K562 (cell line): ENCODE measurements around the gene DRGX. TPM values are rescaled to one million over a fixed set of nuclear protein-coding genes. Genes with fewer than 3 reads are reported as not detected.

Source experiments
- ATAC-seq: fragments of 200-7000 bp; cut with Tn5 transposase; 3 replicates; pipeline ENCODE4 v1.9.1; 2020; ENCODE audit warnings: moderate library complexity
- BruUV-seq: library from RNA; stranded (reverse); fragments of 400-500 nt; replicated peaks from 2 replicates; lab custom pipeline; 2021; lab: Mats Ljungman, UMichigan
- CTCF ChIA-PET: fragments of 300-600 bp; formaldehyde crosslinking; extraction: SDS; loops from one replicate; lab custom pipeline; 2021; ENCODE audit warnings: low intra/inter-chr PET ratio; lab: Yijun Ruan, JAX
- POLR2A ChIA-PET: fragments of 300-600, 350-650 bp; sonication (Branson Sonifier 250); formaldehyde crosslinking; extraction: SDS; loops from one replicate; lab custom pipeline; 2021; ENCODE audit warnings: antibody characterized with exemption, inconsistent platforms; lab: Yijun Ruan, JAX
- DNase-seq, 4 experiments: peaks; one replicate each; pipeline versions ENCODE4 v3.0.0 to v3.0.0-alpha.2; 2011 to 2018; ENCODE audit warnings: low spot score in 3 of 4, mixed read lengths in 3 of 4; ENCODE audit errors: extremely low read depth in 1 of 4
- FAIRE-seq: peaks from 2 replicates; lab custom pipeline; 2011; peaks lifted over from hg19 to GRCh38; lab: Jason Lieb, UNC
- H2AFZ ChIP-seq: 2 replicates; pipeline ENCODE4 v1.6.0; 2011; ENCODE audit warnings: low read depth, low read length, control low read depth, inconsistent platforms
- H3K27ac ChIP-seq: fragments of 200-600 bp; 3 replicates; pipeline ENCODE4 v1.8.0; 2011; ENCODE audit warnings: low read depth, mild to moderate bottlenecking, control low read depth, inconsistent platforms, low read length, moderate library complexity, mixed read lengths; ENCODE audit errors: extremely low read depth
- H3K27me3 ChIP-seq, 2 experiments: fragments of 300-600 bp in 1 of 2; 2 replicates in 1 of 2; 3 replicates in 1 of 2; pipeline versions ENCODE4 v1.6.0 to v1.8.0; 2011; ENCODE audit warnings: inconsistent platforms in 2 of 2, low read length in 2 of 2, mild to moderate bottlenecking in 1 of 2, mixed read lengths in 1 of 2, moderate library complexity in 1 of 2; ENCODE audit not compliant: control insufficient read depth in 2 of 2, insufficient read depth in 2 of 2
- H3K36me3 ChIP-seq: fragments of 300-600 bp; 3 replicates; pipeline ENCODE4 v1.8.0; 2011; ENCODE audit warnings: mild to moderate bottlenecking, low read length, inconsistent platforms; ENCODE audit not compliant: control insufficient read depth, insufficient read depth
- H3K4me1 ChIP-seq, 2 experiments: fragments of 200-600 bp in 1 of 2; replicated peaks in 1 of 2; 2 replicates in 1 of 2; 3 replicates in 1 of 2; pipeline versions ENCODE4 v1.5.1 to v1.8.0; 2011; ENCODE audit warnings: inconsistent platforms in 2 of 2, low read length in 2 of 2, mild to moderate bottlenecking in 1 of 2, mixed read lengths in 1 of 2, moderate library complexity in 1 of 2; ENCODE audit not compliant: control insufficient read depth in 2 of 2, insufficient read depth in 2 of 2
- H3K4me2 ChIP-seq: 2 replicates; pipeline ENCODE4 v1.6.1; 2011; ENCODE audit warnings: low read length, control low read depth, inconsistent platforms, mixed read lengths; ENCODE audit not compliant: insufficient read depth
- H3K4me3 ChIP-seq: fragments of 200-600 bp; sonication (generic), shearing (Covaris generic); 2 replicates; pipeline ENCODE4 v1.5.1; 2016; ENCODE audit warnings: control low read depth, inconsistent platforms
- H3K79me2 ChIP-seq: fragments of 200-600 bp; 3 replicates; pipeline ENCODE4 v1.8.0; 2011; ENCODE audit warnings: low read length, inconsistent platforms; ENCODE audit not compliant: control insufficient read depth, insufficient read depth
- H3K9ac ChIP-seq, 2 experiments: 2 replicates each; pipeline versions ENCODE4 v1.6.0 to v1.6.1; 2011; ENCODE audit warnings: low read depth in 2 of 2, low read length in 2 of 2, control low read depth in 1 of 2, inconsistent platforms in 1 of 2, mild to moderate bottlenecking in 1 of 2, mixed read lengths in 1 of 2; ENCODE audit not compliant: insufficient read depth in 1 of 2
- H3K9me1 ChIP-seq: one replicate; pipeline ENCODE4 v1.6.0; 2011; ENCODE audit warnings: inconsistent platforms, mild to moderate bottlenecking, low read length, moderate library complexity; ENCODE audit not compliant: control insufficient read depth, insufficient read depth
- H3K9me3 ChIP-seq: replicated peaks from 2 replicates; pipeline ENCODE4 v1.5.1; 2011; ENCODE audit warnings: low read depth, low read length, inconsistent platforms; ENCODE audit not compliant: control insufficient read depth, insufficient read depth
- H4K20me1 ChIP-seq: replicated peaks from 2 replicates; pipeline ENCODE4 v1.6.1; 2011; ENCODE audit warnings: low read length, inconsistent platforms, mixed read lengths; ENCODE audit not compliant: control insufficient read depth, insufficient read depth
- BHLHE40 ChIP-seq: IDR thresholded peaks from 2 replicates; pipeline ENCODE4 v1.6.1; 2011; ENCODE audit warnings: low read length, improper control_type of control experiment
- CHD4 ChIP-seq: fragments of 200-600 bp; sonication (generic); IDR thresholded peaks from 3 replicates; pipeline ENCODE4 v1.6.1; 2012; ENCODE audit warnings: low read depth, mild to moderate bottlenecking, mixed read lengths, low read length, inconsistent platforms; ENCODE audit not compliant: insufficient read depth, insufficient replicate concordance, poor library complexity, severe bottlenecking
- ETV5 ChIP-seq: sonication (generic); formaldehyde crosslinking; IDR thresholded peaks from 2 replicates; pipeline ENCODE4 v1.4.0; 2020; ENCODE audit warnings: low read depth, mild to moderate bottlenecking, missing genetic modification reagents
- FOSL1 ChIP-seq: fragments of 200-800 bp; sonication (Bioruptor generic); conservative IDR thresholded peaks from 2 replicates; pipeline ENCODE4 v1.6.1; 2016; ENCODE audit warnings: missing genetic modification characterization, missing compliant biosample characterization
- HLTF ChIP-seq: fragments of 450-650 bp; IDR thresholded peaks from 2 replicates; pipeline ENCODE4 v1.6.1; 2016
- MCM2 ChIP-seq: fragments of 450-650 bp; IDR thresholded peaks from 2 replicates; pipeline ENCODE4 v1.6.1; 2017; ENCODE audit warnings: low read depth, mild to moderate bottlenecking
- ZNF124 ChIP-seq: sonication (generic); formaldehyde crosslinking; IDR thresholded peaks from 2 replicates; pipeline ENCODE4 v1.8.1; 2022; ENCODE audit warnings: missing genetic modification reagents
- ZNF41 ChIP-seq: fragments of 250-450 bp; sonication (Bioruptor Pico); conservative IDR thresholded peaks from 2 replicates; pipeline ENCODE4 v1.4.0; 2020; ENCODE audit warnings: mild to moderate bottlenecking
- ZNF551 ChIP-seq: fragments of 250-450 bp; sonication (Bioruptor Pico); IDR thresholded peaks from 2 replicates; pipeline ENCODE4 v1.5.0; 2021; ENCODE audit warnings: mild to moderate bottlenecking, moderate library complexity
- WGBS: fragments of 100-300 bp; shearing (Covaris generic); methylation state at CpG from one replicate; pipeline ENCODE4 v1.1.6; 2016; ENCODE audit warnings: low coverage, mixed read lengths; ENCODE audit not compliant: insufficient coverage; ENCODE audit errors: missing lambda C conversion rate; 5-methylcytosine and 5-hydroxymethylcytosine counted together
- in situ Hi-C: fragments of 300-500 bp; cut with MboI; formaldehyde crosslinking; loops from 4 replicates; pipeline ENCODE4 v1.15.0; 2018; ENCODE audit warnings: inconsistent platforms, mixed read lengths
- intact Hi-C: fragments of 100-400 bp; cut with micrococcal nuclease; formaldehyde crosslinking; loops from 2 replicates; pipeline ENCODE4 v1.14.2; 2022
- polyA plus RNA-seq, 8 experiments: library from polyadenylated mRNA; depleted of rRNA in 4 of 8; stranded (reverse) in 5 of 8; unstranded in 3 of 8; fragments of >200 nt; fragmentation: Nextera tagmentation in 2 of 8; fragmentation: Illumina TruSeq in 1 of 8; extraction: Ambion mirVana in 2 of 8; extraction: Trizol in 1 of 8; gene quantifications; 2 replicates each; pipeline versions ENCODE4 v1.2.1 to v1.2.3, GENCODE V29; 2011 to 2014; ENCODE audit warnings: inconsistent platforms in 1 of 8, missing spikeins in 1 of 8
- total RNA-seq, 7 experiments: library from RNA; depleted of rRNA in 6 of 7; stranded (reverse); fragments of >200 nt in 6 of 7; fragmentation: Illumina TruSeq in 2 of 7; extraction: Trizol in 2 of 7; gene quantifications; 2 replicates each; pipeline versions ENCODE4 v1.2.1 to v1.2.3, GENCODE V29; 2011 to 2021; ENCODE audit warnings: low replicate concordance in 1 of 7
- TF ChIP-seq, protein P1 (sequence below): sonication (generic); formaldehyde crosslinking; IDR thresholded peaks from 2 replicates; pipeline ENCODE4 v1.8.0; 2023; ENCODE audit warnings: mild to moderate bottlenecking, missing genetic modification reagents
- TF ChIP-seq, protein P2 (sequence below): fragments of 450-650 bp; IDR thresholded peaks from 2 replicates; pipeline ENCODE4 v1.6.1; 2016; ENCODE audit warnings: mild to moderate bottlenecking

Gene DRGX
- total and polyA plus RNA-seq, 9 of the 15 experiments (the other 6 are each of a cell fraction or from before 2014, with no cell fraction given) = not detected

DNA sequence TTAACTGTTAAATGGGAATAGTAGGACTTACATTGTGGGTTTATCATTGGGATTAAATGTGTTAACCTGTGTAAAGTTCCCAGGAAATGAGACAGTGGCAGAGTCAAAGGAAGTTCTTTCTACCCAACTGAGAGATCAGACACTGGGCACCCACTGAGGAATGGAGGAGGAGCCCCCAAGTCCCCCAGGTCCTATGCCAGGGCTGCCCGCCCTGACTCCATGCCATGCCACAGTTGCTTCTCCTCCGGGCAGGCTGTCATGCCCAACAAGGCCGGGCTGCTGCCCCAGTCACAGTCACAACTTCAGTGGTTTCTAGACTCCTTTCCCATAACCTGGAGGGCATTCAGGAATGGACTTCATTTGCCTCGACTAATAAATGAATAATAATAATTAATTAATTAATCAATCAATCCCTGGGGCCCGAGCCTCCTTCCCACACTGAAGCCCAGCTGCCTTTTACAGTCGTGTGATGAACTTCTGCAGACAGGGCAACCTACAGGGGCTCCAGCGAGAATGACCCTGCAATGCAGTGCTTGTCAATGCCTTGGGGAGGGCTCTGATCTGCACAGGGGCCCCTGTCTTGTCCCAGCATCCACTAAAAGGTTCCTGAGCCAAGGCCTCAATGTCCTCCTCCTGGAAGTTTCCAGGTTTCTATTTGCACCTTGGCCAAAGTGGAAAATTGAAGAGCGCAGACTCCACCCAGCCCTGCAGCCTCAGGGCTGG is 32.4 kb downstream of the DRGX start:
- H3K27ac ChIP-seq = no peak overlapping the region
- ATAC-seq (no peak), FAIRE-seq (no peak), DNase-seq (no peak)
- intact Hi-C loops = no loop called here
- no peak overlapping the region for H2AFZ ChIP-seq
- TF ChIP-seq HLTF = no peak
- TF ChIP-seq CHD4 = no peak
- no peak for TF ChIP-seq ETV5 (CRISPR knock-in tag)
- no peak for TF ChIP-seq BHLHE40
- TF ChIP-seq FOSL1 (tag) = no peak
- TF ChIP-seq, protein P1, sequence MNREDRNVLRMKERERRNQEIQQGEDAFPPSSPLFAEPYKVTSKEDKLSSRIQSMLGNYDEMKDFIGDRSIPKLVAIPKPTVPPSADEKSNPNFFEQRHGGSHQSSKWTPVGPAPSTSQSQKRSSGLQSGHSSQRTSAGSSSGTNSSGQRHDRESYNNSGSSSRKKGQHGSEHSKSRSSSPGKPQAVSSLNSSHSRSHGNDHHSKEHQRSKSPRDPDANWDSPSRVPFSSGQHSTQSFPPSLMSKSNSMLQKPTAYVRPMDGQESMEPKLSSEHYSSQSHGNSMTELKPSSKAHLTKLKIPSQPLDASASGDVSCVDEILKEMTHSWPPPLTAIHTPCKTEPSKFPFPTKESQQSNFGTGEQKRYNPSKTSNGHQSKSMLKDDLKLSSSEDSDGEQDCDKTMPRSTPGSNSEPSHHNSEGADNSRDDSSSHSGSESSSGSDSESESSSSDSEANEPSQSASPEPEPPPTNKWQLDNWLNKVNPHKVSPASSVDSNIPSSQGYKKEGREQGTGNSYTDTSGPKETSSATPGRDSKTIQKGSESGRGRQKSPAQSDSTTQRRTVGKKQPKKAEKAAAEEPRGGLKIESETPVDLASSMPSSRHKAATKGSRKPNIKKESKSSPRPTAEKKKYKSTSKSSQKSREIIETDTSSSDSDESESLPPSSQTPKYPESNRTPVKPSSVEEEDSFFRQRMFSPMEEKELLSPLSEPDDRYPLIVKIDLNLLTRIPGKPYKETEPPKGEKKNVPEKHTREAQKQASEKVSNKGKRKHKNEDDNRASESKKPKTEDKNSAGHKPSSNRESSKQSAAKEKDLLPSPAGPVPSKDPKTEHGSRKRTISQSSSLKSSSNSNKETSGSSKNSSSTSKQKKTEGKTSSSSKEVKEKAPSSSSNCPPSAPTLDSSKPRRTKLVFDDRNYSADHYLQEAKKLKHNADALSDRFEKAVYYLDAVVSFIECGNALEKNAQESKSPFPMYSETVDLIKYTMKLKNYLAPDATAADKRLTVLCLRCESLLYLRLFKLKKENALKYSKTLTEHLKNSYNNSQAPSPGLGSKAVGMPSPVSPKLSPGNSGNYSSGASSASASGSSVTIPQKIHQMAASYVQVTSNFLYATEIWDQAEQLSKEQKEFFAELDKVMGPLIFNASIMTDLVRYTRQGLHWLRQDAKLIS = no peak
- TF ChIP-seq ZNF41 = no peak
- no peak for TF ChIP-seq MCM2
- no peak for TF ChIP-seq ZNF551 (CRISPR knock-in tag)
- no peak for TF ChIP-seq ZNF124 (CRISPR knock-in tag)
- TF ChIP-seq, protein P2, sequence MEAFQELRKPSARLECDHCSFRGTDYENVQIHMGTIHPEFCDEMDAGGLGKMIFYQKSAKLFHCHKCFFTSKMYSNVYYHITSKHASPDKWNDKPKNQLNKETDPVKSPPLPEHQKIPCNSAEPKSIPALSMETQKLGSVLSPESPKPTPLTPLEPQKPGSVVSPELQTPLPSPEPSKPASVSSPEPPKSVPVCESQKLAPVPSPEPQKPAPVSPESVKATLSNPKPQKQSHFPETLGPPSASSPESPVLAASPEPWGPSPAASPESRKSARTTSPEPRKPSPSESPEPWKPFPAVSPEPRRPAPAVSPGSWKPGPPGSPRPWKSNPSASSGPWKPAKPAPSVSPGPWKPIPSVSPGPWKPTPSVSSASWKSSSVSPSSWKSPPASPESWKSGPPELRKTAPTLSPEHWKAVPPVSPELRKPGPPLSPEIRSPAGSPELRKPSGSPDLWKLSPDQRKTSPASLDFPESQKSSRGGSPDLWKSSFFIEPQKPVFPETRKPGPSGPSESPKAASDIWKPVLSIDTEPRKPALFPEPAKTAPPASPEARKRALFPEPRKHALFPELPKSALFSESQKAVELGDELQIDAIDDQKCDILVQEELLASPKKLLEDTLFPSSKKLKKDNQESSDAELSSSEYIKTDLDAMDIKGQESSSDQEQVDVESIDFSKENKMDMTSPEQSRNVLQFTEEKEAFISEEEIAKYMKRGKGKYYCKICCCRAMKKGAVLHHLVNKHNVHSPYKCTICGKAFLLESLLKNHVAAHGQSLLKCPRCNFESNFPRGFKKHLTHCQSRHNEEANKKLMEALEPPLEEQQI = no peak
- peaks cover 52 to 73% of the 10 kb centered on the region in 2 experiments for H3K27me3 ChIP-seq
- POLR2A ChIA-PET = no interaction called here
- no TSS peak for BruUV-seq
- no peak overlapping the region for H3K4me3 ChIP-seq
- no peaks in the 10 kb centered on the region for H3K36me3 ChIP-seq
- in situ Hi-C loops = no loop called here
- no peak overlapping the region for H3K4me2 ChIP-seq
- H3K4me1 ChIP-seq = peaks cover 0 to 7% of the 10 kb centered on the region in 2 experiments; a peak in 2 of 5 replicates
- no peaks in the 10 kb centered on the region for H3K79me2 ChIP-seq
- WGBS = 2% methylated on average over 8 of the region's 8 CpGs
- peaks cover 3% of the 10 kb centered on the region for H3K9me1 ChIP-seq
- H4K20me1 ChIP-seq = 0 out of 2 replicates have a peak, but pooled peaks cover 11% of the 10 kb centered on the region
- H3K9ac ChIP-seq = no peak overlapping the region
- H3K9me3 ChIP-seq = no peaks in the 10 kb centered on the region
- CTCF ChIA-PET = no interaction called here
